PFSK-1 (cell line): ENCODE measurements around the gene HOXB9.

Experiments used
- FOXP2 ChIP-seq: optimal IDR thresholded peaks from 2 replicates; pipeline ENCODE3; 2011; ENCODE audit warnings: borderline replicate concordance, control low read depth, inconsistent platforms; ENCODE audit not compliant: insufficient read depth; ENCODE audit errors: extremely low read length, extremely low read depth
- POLR2AphosphoS5 ChIP-seq: IDR thresholded peaks from 2 replicates; pipeline ENCODE4 v1.6.1; 2012; ENCODE audit warnings: low read depth, mild to moderate bottlenecking, control low read depth, low read length, moderate library complexity
- SIN3A ChIP-seq: IDR thresholded peaks from 2 replicates; pipeline ENCODE4 v1.6.1; 2012; ENCODE audit warnings: mild to moderate bottlenecking, low read length, moderate library complexity, borderline replicate concordance; ENCODE audit not compliant: insufficient read depth
- TAF1 ChIP-seq: IDR thresholded peaks from 2 replicates; pipeline ENCODE4 v1.6.1; 2012; ENCODE audit warnings: low read length, control low read depth, borderline replicate concordance; ENCODE audit not compliant: insufficient read depth
- TF ChIP-seq, protein P1 (sequence below), 2 experiments: IDR thresholded peaks; 2 replicates each; pipeline versions ENCODE4 v1.6.1 to v1.8.0; 2011 to 2012; ENCODE audit warnings: low read depth in 2 of 2, low read length in 2 of 2, control low read depth in 1 of 2, inconsistent platforms in 1 of 2, mild to moderate bottlenecking in 1 of 2, moderate library complexity in 1 of 2; ENCODE audit not compliant: insufficient read depth in 1 of 2

The HOXB9 gene

DNA sequence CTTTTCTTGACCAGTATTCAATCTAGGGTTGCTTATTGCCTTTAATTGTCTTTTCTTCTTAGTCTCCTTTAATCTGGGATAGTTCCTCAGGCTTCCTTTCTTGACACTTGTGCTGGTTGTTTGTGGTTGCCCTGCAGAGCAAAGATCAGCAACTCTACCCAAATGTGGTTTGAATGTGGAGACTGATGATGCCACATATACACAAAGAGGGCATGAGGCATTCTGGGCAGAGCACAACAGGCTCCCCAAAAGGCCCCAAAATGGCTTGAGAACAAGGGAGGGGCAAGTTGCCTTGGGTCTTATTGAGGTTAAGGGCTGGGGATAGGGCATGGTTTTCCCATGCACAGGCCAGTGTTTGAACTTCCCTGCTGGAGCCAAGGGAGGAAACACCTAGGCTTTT is 29.8 kb upstream of the HOXB9 start:
- TF ChIP-seq POLR2AphosphoS5 (no peak), FOXP2 (no peak), SIN3A (no peak), TAF1 (no peak)
- TF ChIP-seq, protein P1, sequence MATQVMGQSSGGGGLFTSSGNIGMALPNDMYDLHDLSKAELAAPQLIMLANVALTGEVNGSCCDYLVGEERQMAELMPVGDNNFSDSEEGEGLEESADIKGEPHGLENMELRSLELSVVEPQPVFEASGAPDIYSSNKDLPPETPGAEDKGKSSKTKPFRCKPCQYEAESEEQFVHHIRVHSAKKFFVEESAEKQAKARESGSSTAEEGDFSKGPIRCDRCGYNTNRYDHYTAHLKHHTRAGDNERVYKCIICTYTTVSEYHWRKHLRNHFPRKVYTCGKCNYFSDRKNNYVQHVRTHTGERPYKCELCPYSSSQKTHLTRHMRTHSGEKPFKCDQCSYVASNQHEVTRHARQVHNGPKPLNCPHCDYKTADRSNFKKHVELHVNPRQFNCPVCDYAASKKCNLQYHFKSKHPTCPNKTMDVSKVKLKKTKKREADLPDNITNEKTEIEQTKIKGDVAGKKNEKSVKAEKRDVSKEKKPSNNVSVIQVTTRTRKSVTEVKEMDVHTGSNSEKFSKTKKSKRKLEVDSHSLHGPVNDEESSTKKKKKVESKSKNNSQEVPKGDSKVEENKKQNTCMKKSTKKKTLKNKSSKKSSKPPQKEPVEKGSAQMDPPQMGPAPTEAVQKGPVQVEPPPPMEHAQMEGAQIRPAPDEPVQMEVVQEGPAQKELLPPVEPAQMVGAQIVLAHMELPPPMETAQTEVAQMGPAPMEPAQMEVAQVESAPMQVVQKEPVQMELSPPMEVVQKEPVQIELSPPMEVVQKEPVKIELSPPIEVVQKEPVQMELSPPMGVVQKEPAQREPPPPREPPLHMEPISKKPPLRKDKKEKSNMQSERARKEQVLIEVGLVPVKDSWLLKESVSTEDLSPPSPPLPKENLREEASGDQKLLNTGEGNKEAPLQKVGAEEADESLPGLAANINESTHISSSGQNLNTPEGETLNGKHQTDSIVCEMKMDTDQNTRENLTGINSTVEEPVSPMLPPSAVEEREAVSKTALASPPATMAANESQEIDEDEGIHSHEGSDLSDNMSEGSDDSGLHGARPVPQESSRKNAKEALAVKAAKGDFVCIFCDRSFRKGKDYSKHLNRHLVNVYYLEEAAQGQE (IDR thresholded peaks at IDR 0.05; ENCODE audit: insufficient read depth in 1 of 2, low read depth in 2 of 2, low read length in 2 of 2) = no peak

DNA sequence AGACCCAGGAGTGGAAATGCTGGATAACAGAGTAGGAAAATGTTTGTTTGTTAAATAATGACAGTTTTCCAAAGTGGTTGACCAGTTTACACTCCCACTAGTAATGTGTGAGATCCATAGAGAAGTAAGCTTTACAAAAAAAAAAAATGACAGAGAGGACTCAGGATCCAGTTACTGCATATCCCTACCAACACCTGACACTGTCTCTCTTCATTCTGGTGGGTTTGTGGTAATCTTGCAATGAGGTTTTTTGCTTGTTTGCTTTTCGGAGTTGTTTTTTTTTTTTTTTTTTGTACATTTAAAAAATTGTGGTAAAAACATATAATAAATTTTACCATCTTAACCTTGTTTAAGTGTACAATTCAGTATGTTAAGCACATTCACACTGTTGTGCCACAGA is 23.6 kb upstream of the HOXB9 start:
- no peak for TF ChIP-seq TAF1
- no peak for TF ChIP-seq FOXP2
- no peak for TF ChIP-seq POLR2AphosphoS5
- TF ChIP-seq, protein P1 (IDR thresholded peaks at IDR 0.05; ENCODE audit: insufficient read depth in 1 of 2, low read depth in 2 of 2, low read length in 2 of 2) = no peak
- no peak for TF ChIP-seq SIN3A

DNA sequence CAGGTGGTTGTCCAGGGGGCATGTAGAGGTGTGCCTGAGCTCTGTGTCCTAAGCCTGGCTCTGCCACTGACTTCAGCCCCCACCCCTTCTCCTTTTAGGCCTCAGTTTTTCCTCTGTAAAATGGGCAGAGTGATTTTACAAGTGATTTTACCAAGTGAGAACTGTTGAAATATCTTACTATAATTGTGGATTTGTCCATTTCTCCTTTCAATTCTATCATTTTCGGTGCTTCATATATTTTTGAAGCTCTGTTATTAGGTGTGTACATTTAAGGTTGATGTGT is 21.7 kb upstream of the HOXB9 start:
- TF ChIP-seq POLR2AphosphoS5 = no peak
- no peak for TF ChIP-seq SIN3A
- TF ChIP-seq FOXP2 = no peak
- TF ChIP-seq, protein P1 (IDR thresholded peaks at IDR 0.05; ENCODE audit: insufficient read depth in 1 of 2, low read depth in 2 of 2, low read length in 2 of 2) = no peak
- TF ChIP-seq TAF1 = no peak

DNA sequence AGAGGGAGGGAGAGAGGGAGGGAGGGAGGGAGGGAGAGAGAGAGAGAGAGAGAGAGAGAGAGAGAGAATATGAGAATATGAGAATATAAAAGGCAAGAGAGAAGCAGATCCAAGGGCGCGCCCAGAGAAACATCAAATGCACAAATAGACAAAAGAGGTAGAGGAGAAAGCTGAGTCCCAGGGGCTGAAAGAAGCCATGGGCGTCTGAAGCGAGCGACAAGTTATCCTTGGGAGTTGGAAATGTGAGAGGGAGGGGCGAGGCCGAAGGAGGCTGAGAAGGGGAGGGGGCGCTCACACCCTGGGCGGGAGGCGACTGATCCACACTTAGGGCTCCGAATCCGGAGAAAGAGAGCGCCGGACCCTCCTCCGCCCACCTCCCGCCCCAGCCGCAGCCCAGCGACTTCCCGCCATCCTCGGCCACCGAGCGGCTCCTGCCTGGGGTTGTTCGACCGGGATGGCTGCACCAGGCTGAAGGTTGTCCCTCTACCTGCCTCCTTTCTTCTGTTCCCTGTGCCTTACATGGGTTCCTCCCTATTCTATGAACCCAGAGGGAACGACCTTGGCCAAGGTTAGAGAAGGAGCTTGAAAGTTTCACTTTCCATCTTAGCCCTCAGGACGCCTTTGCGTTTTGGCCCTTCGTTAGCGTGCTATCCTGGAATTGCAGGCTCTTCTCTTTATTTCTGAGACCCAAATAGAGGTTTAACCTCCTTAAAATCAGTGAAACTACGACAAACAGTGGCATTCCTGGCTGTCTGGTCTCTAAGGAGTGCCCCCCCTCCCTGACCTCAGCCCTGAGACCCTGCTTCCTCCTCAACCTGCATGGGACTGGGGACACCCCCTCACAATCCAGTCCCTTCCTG is 21.2 kb upstream of the HOXB9 start:
- TF ChIP-seq SIN3A (no peak), FOXP2 (no peak), TAF1 (no peak), POLR2AphosphoS5 (no peak)
- TF ChIP-seq, protein P1 (IDR thresholded peaks at IDR 0.05; ENCODE audit: insufficient read depth in 1 of 2, low read depth in 2 of 2, low read length in 2 of 2) = no peak
